ENCODE measurements around the gene ERC2. TPM values are rescaled to one million over a fixed set of nuclear protein-coding genes. Genes with fewer than 3 reads are reported as not detected.
A peak's percentile ranks its signal among the peaks of the same experiment; 100 is the strongest.

ERC2 gene
- total RNA-seq, 6 donors from 2014 or later = 0.67 to 14.7 (median 1.3) TPM

DNA sequence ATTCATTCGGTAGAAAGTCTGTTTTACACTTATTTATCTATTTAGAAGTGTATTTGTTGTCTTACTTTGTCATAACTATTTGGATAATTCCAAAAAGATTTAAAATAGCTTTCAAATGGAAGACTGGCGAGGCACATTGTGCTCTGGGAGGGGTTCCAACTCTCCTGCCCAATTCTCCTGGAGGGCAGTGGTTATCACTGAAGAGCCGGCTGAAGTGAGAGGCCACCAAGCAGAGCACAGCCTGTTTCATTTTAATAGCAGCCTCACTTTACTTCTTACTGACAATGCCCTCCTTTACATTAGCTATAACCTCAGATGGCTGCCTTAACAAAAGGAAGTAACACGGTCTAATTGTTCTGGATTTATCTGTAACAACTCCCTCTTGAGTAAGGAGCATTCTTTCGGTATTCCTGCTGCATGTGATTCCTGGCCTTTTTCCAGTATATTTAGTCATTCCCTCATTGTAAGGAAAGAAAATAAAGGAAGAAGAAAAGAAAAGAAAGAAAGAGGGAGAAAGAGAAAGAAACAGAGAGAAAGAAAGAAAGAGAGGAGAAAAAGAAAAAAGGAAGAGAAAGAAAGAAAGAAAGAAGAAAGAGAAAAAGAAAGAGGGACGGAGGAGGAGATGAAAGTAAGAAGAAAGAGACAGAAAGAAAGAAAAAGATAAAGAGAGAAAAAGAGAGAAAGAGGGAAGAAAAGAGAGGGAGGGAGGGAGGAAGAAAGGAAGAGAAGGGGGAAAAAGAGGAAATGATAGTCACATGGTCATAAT, 641.4 kb downstream of the ERC2 start:
- H3K4me1 ChIP-seq = peaks cover 0 to 5% (median 4%) of the 10 kb centered on the region in 4 donors
- ATAC-seq (ENCODE audit: low FRiP score in 2 of 2) (no peak), DNase-seq (no peak)
- no peak overlapping the region for H3K4me3 ChIP-seq
- no peaks in the 10 kb centered on the region for H3K27me3 ChIP-seq
- no peaks in the 10 kb centered on the region for H3K9me3 ChIP-seq
- peak overlapping the region in 1 of 4 donors; percentile 27 for H3K27ac ChIP-seq
- 54 to 61% methylated on average over 6 of the region's 6 CpGs for WGBS, 2 donors
- no peak for TF ChIP-seq EP300 (IDR thresholded peaks at IDR 0.05)
- no peak for TF ChIP-seq POLR2A (IDR thresholded peaks at IDR 0.05)
- TF ChIP-seq, protein P1, sequence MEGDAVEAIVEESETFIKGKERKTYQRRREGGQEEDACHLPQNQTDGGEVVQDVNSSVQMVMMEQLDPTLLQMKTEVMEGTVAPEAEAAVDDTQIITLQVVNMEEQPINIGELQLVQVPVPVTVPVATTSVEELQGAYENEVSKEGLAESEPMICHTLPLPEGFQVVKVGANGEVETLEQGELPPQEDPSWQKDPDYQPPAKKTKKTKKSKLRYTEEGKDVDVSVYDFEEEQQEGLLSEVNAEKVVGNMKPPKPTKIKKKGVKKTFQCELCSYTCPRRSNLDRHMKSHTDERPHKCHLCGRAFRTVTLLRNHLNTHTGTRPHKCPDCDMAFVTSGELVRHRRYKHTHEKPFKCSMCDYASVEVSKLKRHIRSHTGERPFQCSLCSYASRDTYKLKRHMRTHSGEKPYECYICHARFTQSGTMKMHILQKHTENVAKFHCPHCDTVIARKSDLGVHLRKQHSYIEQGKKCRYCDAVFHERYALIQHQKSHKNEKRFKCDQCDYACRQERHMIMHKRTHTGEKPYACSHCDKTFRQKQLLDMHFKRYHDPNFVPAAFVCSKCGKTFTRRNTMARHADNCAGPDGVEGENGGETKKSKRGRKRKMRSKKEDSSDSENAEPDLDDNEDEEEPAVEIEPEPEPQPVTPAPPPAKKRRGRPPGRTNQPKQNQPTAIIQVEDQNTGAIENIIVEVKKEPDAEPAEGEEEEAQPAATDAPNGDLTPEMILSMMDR (IDR thresholded peaks at IDR 0.05) = no peak
- TF ChIP-seq POLR2AphosphoS5 (IDR thresholded peaks at IDR 0.05) = no peak
- H3K36me3 ChIP-seq = no peaks in the 10 kb centered on the region

DNA sequence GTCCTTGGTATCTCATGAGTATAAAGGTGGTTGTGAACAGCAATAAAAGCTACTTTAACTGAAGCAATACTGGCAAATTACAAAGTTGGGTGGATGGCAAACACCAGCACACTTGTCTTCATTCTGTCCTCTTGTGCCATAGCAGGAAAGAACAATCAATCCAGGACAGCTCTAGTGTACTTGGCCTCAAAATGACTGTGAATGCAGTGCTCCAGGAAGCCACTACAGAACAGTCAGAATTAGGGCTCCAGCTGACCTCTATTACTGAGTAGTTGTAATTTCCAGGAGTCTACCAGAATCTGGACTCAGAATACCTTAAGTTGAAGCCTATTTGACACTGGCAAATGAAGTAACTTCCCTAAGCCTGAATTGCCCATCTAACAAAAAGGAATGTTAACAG, 642.2 kb downstream of the ERC2 start:
- H3K9me3 ChIP-seq = no peaks in the 10 kb centered on the region
- H3K4me1 ChIP-seq = peaks cover 0 to 5% (median 4%) of the 10 kb centered on the region in 4 donors
- peak overlapping the region in 1 of 4 donors; percentile 31 for H3K27ac ChIP-seq
- H3K27me3 ChIP-seq = no peaks in the 10 kb centered on the region
- ATAC-seq (ENCODE audit: low FRiP score in 2 of 2) (peak; percentile 21 to 61), DNase-seq (peak in 1 of 2 donors; percentile 40)
- TF ChIP-seq, protein P1 (IDR thresholded peaks at IDR 0.05) = no peak
- peak in 1 of 4 donors; percentile 31 for TF ChIP-seq EP300 (IDR thresholded peaks at IDR 0.05)
- no peaks in the 10 kb centered on the region for H3K36me3 ChIP-seq
- H3K4me3 ChIP-seq = no peak overlapping the region

DNA sequence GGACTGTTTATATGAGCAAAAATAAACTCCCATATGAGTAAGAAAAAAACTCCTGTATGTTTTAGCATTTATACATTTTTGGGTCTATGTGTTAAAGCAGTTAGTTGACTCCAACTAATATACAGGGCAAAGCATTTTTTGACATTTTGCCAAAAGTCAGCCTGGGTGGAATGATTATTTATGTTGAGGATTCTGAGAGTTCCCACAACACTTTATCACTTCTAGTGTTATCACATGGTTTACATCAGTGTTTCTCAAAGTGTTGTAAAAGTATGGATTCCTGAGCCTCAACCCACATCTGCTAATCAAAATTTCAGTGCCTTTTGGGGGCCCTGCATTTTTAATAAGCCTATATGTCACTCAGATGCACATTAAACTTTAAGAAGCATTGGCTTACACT, 643.9 kb downstream of the ERC2 start:
- no peak overlapping the region for H3K27ac ChIP-seq
- H3K36me3 ChIP-seq = no peaks in the 10 kb centered on the region
- H3K27me3 ChIP-seq = no peaks in the 10 kb centered on the region
- no peak overlapping the region for H3K4me3 ChIP-seq
- H3K4me1 ChIP-seq = peaks cover 0 to 5% (median 4%) of the 10 kb centered on the region in 4 donors
- no peak for DNase-seq
- ATAC-seq (ENCODE audit: low FRiP score in 2 of 2) = no peak
- TF ChIP-seq POLR2AphosphoS5 (IDR thresholded peaks at IDR 0.05) = no peak
- TF ChIP-seq EP300 (IDR thresholded peaks at IDR 0.05) = no peak
- TF ChIP-seq, protein P1 (IDR thresholded peaks at IDR 0.05) = no peak
- TF ChIP-seq POLR2A (IDR thresholded peaks at IDR 0.05) = no peak
- no peaks in the 10 kb centered on the region for H3K9me3 ChIP-seq

DNA sequence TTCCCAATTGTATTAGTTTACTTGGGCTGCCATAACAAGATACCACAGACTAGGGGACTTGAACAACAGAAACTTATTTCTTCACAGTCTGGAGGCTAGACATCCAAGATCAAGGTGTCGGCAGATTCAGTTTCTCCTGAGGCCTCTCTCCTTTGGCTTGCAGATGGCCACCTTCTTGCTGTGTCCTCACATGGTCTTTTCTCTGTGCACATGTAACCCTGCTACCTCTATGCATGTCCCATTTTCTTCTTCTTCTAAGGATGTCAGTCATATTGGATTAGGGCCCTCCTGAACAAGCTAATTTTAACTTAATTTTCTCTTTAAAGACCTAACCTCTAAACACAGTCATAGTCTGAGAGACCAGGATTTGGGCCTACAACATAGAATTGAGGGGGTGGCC, 644.4 kb downstream of the ERC2 start:
- Histone ChIP-seq H3K27ac (no peak overlapping the region), H3K9me3 (no peaks in the 10 kb centered on the region), H3K36me3 (no peaks in the 10 kb centered on the region), H3K4me1 (peaks cover 0 to 5% (median 4%) of the 10 kb centered on the region in 4 donors), H3K4me3 (no peak overlapping the region), H3K27me3 (no peaks in the 10 kb centered on the region)
- no peak for ATAC-seq (ENCODE audit: low FRiP score in 2 of 2)
- no peak for TF ChIP-seq POLR2A (IDR thresholded peaks at IDR 0.05)
- TF ChIP-seq EP300 (IDR thresholded peaks at IDR 0.05) = no peak
- TF ChIP-seq, protein P1 (IDR thresholded peaks at IDR 0.05) = no peak
- TF ChIP-seq POLR2AphosphoS5 (IDR thresholded peaks at IDR 0.05) = no peak
- DNase-seq = no peak
- WGBS, 2 donors = 83 to 100% methylated on average over 1 of the region's 1 CpG

DNA sequence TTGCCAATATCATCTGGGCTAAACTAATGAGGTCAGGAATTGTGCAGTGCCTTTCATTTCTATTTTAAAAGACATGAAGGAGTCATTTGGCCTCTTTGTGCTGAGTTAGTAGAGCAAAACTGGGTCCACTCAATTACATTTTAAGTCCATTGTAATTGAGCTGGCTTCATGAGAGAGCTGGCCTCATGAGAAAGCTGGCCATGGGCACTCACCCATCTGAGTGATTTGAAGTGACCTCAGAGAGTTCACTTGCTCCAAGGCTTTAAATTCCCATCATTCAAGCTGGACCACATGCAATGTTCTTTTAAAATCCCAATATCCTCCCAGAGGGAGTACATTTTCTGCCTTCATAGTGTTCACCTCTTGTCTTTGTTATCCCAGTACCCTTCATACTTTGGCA, 645.3 kb downstream of the ERC2 start:
- Histone ChIP-seq H3K9me3 (no peaks in the 10 kb centered on the region), H3K27me3 (no peaks in the 10 kb centered on the region), H3K36me3 (no peaks in the 10 kb centered on the region), H3K4me1 (peaks cover 0 to 5% (median 4%) of the 10 kb centered on the region in 4 donors), H3K27ac (no peak overlapping the region), H3K4me3 (no peak overlapping the region)
- DNase-seq = no peak
- TF ChIP-seq, protein P1 (IDR thresholded peaks at IDR 0.05) = no peak
- TF ChIP-seq POLR2AphosphoS5 (IDR thresholded peaks at IDR 0.05) (no peak), EP300 (IDR thresholded peaks at IDR 0.05) (no peak), POLR2A (IDR thresholded peaks at IDR 0.05) (no peak)
- ATAC-seq (ENCODE audit: low FRiP score in 2 of 2) = no peak

Measured in upper lobe of left lung (tissue), 6 donors.